AG09309 (cell line): Measurements from ENCODE around the gene KBTBD7.
"Not testable (repeated sequence)": the region's sequence is repeated elsewhere in the genome, so short reads cannot be mapped to it uniquely, and the experiment has no call there.

Experiments
- DNase-seq: peaks from one replicate; pipeline ENCODE4 v3.0.0-alpha.2; 2010; ENCODE audit warnings: low read depth
- H3K4me3 ChIP-seq: 2 replicates; pipeline ENCODE4 v1.5.1; 2011; ENCODE audit warnings: mild to moderate bottlenecking, low read depth, low read length, moderate library complexity; ENCODE audit not compliant: control insufficient read depth
- TF ChIP-seq, protein P1 (sequence below): IDR thresholded peaks from 2 replicates; pipeline ENCODE4 v1.5.1; 2011; ENCODE audit warnings: mild to moderate bottlenecking, low read depth, low read length, inconsistent platforms; ENCODE audit not compliant: insufficient read depth, control insufficient read depth; ENCODE audit errors: missing control alignments

The KBTBD7 gene

DNA sequence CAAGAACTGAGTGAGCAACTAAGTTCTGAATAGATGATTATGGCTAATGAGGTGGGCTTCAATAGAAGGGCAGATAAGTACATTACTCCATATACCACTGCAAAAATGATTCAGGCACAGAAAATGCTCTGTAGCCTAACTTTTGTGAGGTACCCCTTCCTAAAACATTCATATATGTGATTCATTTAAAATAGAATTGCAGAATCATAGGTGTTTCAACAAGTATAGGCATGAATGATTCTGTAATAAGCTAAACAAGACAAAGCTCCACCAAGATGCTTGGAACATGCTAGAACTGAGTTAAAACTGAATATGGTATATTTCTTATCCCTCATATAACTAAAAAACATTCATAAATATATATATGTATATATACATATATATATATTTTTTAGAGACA, 12.1 kb downstream of the KBTBD7 start:
- DNase-seq = no peak
- TF ChIP-seq, protein P1, sequence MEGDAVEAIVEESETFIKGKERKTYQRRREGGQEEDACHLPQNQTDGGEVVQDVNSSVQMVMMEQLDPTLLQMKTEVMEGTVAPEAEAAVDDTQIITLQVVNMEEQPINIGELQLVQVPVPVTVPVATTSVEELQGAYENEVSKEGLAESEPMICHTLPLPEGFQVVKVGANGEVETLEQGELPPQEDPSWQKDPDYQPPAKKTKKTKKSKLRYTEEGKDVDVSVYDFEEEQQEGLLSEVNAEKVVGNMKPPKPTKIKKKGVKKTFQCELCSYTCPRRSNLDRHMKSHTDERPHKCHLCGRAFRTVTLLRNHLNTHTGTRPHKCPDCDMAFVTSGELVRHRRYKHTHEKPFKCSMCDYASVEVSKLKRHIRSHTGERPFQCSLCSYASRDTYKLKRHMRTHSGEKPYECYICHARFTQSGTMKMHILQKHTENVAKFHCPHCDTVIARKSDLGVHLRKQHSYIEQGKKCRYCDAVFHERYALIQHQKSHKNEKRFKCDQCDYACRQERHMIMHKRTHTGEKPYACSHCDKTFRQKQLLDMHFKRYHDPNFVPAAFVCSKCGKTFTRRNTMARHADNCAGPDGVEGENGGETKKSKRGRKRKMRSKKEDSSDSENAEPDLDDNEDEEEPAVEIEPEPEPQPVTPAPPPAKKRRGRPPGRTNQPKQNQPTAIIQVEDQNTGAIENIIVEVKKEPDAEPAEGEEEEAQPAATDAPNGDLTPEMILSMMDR = no peak
- H3K4me3 ChIP-seq = no peak overlapping the region

DNA sequence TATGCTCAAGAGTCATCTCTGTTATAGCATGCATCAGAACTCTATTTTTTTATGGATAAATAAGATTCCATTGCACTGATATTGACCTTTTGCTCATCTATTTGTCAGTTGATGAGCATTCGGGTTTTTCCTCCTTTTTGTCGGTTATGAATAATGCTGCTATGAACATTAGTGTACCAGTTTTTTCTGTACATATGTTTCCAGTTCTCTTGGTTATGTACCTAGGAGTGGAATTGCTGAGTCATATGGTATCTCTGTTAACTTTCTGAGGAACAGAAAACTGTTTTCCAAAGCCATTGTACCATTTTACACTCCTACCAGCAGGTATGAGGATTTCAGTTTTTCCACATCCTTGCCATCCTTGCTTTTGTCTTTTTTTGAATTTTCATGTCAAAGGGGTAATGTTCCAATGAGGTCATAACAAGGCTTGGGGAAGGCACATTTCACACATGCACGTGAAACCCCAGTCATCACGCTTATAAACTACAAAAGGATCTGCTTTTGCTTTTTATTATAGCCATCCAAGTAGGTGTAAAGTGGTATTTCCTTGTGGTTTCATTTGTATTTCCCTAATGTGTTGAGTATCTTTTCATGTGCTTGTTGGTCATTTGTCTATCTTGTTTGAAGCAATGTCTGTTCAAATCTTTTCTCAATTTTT, 14.6 kb downstream of the KBTBD7 start:
- DNase-seq = no peak
- TF ChIP-seq, protein P1 = no peak
- no peak overlapping the region for H3K4me3 ChIP-seq

- DNase-seq = no peak
- H3K4me3 ChIP-seq = no peak overlapping the region
- TF ChIP-seq, protein P1 = no peak
Measured at GRCh38 chr13:41178040-41178439, 16.3 kb downstream of the KBTBD7 start.

- no peak for DNase-seq
- no peak overlapping the region for H3K4me3 ChIP-seq
- TF ChIP-seq, protein P1 = no peak
Measured at GRCh38 chr13:41177616-41178015, 16.8 kb downstream of the KBTBD7 start.

DNA sequence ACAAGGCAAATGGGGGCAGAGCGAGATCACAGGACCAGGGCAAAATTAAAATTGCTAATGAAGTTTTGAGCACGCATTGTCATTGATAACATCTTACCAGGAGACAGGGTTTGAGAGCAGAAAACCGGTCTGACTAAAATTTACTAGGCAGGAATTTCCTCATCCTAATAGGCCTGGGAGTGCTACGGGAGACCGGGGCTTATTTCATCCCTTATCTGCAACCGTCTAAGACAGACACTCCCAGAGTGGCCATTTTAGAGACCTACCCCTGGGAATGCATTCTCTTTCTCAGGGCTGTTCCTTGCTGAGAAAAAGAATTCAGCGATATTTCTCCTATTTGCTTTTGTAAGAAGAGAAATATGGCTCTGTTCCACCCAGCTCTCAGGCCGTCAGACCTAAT, 18.8 kb downstream of the KBTBD7 start:
- not testable (repeated sequence) for DNase-seq

DNA sequence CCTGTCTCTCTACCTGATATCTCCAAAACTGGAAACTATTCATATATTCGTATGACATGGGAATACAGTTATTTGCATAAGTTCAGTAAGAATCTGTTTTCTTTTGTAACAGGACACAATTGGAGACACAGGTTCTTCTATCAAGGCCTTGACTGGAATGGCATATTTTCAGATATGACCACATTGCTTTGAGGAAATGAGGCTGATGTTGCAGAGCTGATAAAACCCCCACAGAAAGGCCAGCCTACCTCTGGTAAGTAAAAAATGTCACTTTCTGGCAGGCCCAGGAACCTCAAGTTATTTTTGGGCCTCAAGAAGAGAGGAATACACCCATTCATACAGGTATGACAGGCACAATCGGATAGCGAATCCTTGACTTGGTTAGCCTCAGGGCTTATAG, 32.2 kb downstream of the KBTBD7 start:
- DNase-seq = no peak
- H3K4me3 ChIP-seq = no peak overlapping the region
- TF ChIP-seq, protein P1 = no peak

More for the DNA sequence above, 18.8 kb downstream of the KBTBD7 start:
- H3K4me3 ChIP-seq = not testable (repeated sequence)

GRCh38 chr13:41159174-41159573, 35.2 kb downstream of the KBTBD7 start:
- DNase-seq = no peak
- TF ChIP-seq, protein P1 = no peak
- no peak overlapping the region for H3K4me3 ChIP-seq
